Measurements from ENCODE around the gene SHE.

The SHE gene

GRCh38 chr1:154456631-154457030 is 45.6 kb downstream of the SHE start:
- H3F3A ChIP-seq (ENCODE audit: insufficient read depth, low read length): peaks cover 5% of the 10 kb centered on the region; the same call in 1 of the 2 replicates
- H3K27ac ChIP-seq (ENCODE audit: low read length): no peak overlapping the region
- peaks cover 6% of the 10 kb centered on the region; the same call in 1 of the 2 replicates for H3K79me2 ChIP-seq (ENCODE audit: low read length)
- no peak overlapping the region for H3K4me3 ChIP-seq (ENCODE audit: low read length)
- H3K4me1 ChIP-seq (ENCODE audit: low read length): peaks cover 10% of the 10 kb centered on the region
- H3K9me3 ChIP-seq (replicated peaks; ENCODE audit: insufficient read depth, low read length): no peaks in the 10 kb centered on the region
- no peak overlapping the region for H2AFZ ChIP-seq (ENCODE audit: low read length)
- H3K27me3 ChIP-seq (replicated peaks; ENCODE audit: insufficient read depth, low read length): no peaks in the 10 kb centered on the region
- H3K9ac ChIP-seq (ENCODE audit: low read length): no peak overlapping the region
- TF ChIP-seq EZH2 (optimal IDR thresholded peaks at IDR 0.05; ENCODE audit: low read depth, low read length) (no peak), CTCF (IDR thresholded peaks at IDR 0.05; ENCODE audit: low read length) (no peak), EZH2phosphoT487 (IDR thresholded peaks at IDR 0.05; ENCODE audit: low read length) (no peak)
- H3K4me2 ChIP-seq (ENCODE audit: low read depth, low read length): no peak overlapping the region
- H4K20me1 ChIP-seq (ENCODE audit: insufficient read depth, low read length): no peaks in the 10 kb centered on the region
- H3K36me3 ChIP-seq (replicated peaks; ENCODE audit: insufficient read depth, low read length): peaks cover 11% of the 10 kb centered on the region
- DNase-seq: no peak
- no peaks in the 10 kb centered on the region for H3K9me2 ChIP-seq (replicated peaks; ENCODE audit: insufficient read depth, low read length)

- no peak for DNase-seq
- Histone ChIP-seq H3K9ac (ENCODE audit: low read length) (no peak overlapping the region), H3K36me3 (replicated peaks; ENCODE audit: insufficient read depth, low read length) (peaks cover 19% of the 10 kb centered on the region), H3K4me1 (ENCODE audit: low read length) (peaks cover 10% of the 10 kb centered on the region), H2AFZ (ENCODE audit: low read length) (no peak overlapping the region), H3K27ac (ENCODE audit: low read length) (no peak overlapping the region), H3F3A (ENCODE audit: insufficient read depth, low read length) (peaks cover under 1% of the 10 kb centered on the region; the same call in 1 of the 2 replicates), H3K9me2 (replicated peaks; ENCODE audit: insufficient read depth, low read length) (no peaks in the 10 kb centered on the region), H4K20me1 (ENCODE audit: insufficient read depth, low read length) (no peaks in the 10 kb centered on the region), H3K27me3 (replicated peaks; ENCODE audit: insufficient read depth, low read length) (no peaks in the 10 kb centered on the region), H3K79me2 (ENCODE audit: low read length) (peaks cover 6% of the 10 kb centered on the region; the same call in 1 of the 2 replicates), H3K4me2 (ENCODE audit: low read depth, low read length) (no peak overlapping the region), H3K4me3 (ENCODE audit: low read length) (no peak overlapping the region), H3K9me3 (replicated peaks; ENCODE audit: insufficient read depth, low read length) (no peaks in the 10 kb centered on the region)
- TF ChIP-seq EZH2 (optimal IDR thresholded peaks at IDR 0.05; ENCODE audit: low read depth, low read length) (no peak), EZH2phosphoT487 (IDR thresholded peaks at IDR 0.05; ENCODE audit: low read length) (no peak)
Measured at GRCh38 chr1:154454386-154455120, 47.7 kb downstream of the SHE start.

GRCh38 chr1:154453574-154454352 is 48.4 kb downstream of the SHE start:
- Histone ChIP-seq H3K4me2 (ENCODE audit: low read depth, low read length) (no peak overlapping the region), H3F3A (ENCODE audit: insufficient read depth, low read length) (no peaks in the 10 kb centered on the region)

More at GRCh38 chr1:154453574-154454352, 48.4 kb downstream of the SHE start:
- Histone ChIP-seq H3K27ac (ENCODE audit: low read length) (no peak overlapping the region), H3K9me3 (replicated peaks; ENCODE audit: insufficient read depth, low read length) (no peaks in the 10 kb centered on the region), H4K20me1 (ENCODE audit: insufficient read depth, low read length) (no peaks in the 10 kb centered on the region), H2AFZ (ENCODE audit: low read length) (no peak overlapping the region), H3K36me3 (replicated peaks; ENCODE audit: insufficient read depth, low read length) (peaks cover 19% of the 10 kb centered on the region), H3K27me3 (replicated peaks; ENCODE audit: insufficient read depth, low read length) (no peaks in the 10 kb centered on the region), H3K9ac (ENCODE audit: low read length) (no peak overlapping the region), H3K4me1 (ENCODE audit: low read length) (peaks cover 10% of the 10 kb centered on the region), H3K79me2 (ENCODE audit: low read length) (peaks cover 4% of the 10 kb centered on the region; the same call in 1 of the 2 replicates), H3K9me2 (replicated peaks; ENCODE audit: insufficient read depth, low read length) (no peaks in the 10 kb centered on the region), H3K4me3 (ENCODE audit: low read length) (no peak overlapping the region)
- no peak for DNase-seq
- TF ChIP-seq EZH2 (optimal IDR thresholded peaks at IDR 0.05; ENCODE audit: low read depth, low read length): no peak
- no peak for TF ChIP-seq CTCF (IDR thresholded peaks at IDR 0.05; ENCODE audit: low read length)
- no peak for TF ChIP-seq EZH2phosphoT487 (IDR thresholded peaks at IDR 0.05; ENCODE audit: low read length)
